Nephron progenitor cell (in vitro differentiated cells): ENCODE measurements around the gene VTN.

Source experiments
- DNase-seq: peaks from one replicate; pipeline ENCODE4 v3.0.0; 2021
- H3K27ac Mint-ChIP-seq: 2 replicates; pipeline ENCODE4 v1.8.0; 2021; ENCODE audit warnings: mild to moderate bottlenecking, moderate library complexity, mixed read lengths
- H3K27me3 Mint-ChIP-seq: 2 replicates; pipeline ENCODE4 v1.8.0; 2021; ENCODE audit warnings: mild to moderate bottlenecking, low read depth, mixed read lengths; ENCODE audit not compliant: poor library complexity
- H3K36me3 Mint-ChIP-seq: 2 replicates; pipeline ENCODE4 v1.8.0; 2021; ENCODE audit warnings: low read depth, mixed read lengths
- H3K4me1 Mint-ChIP-seq: 2 replicates; pipeline ENCODE4 v1.8.0; 2021; ENCODE audit warnings: mixed read lengths
- H3K4me3 Mint-ChIP-seq: 2 replicates; pipeline ENCODE4 v1.8.0; 2021; ENCODE audit warnings: mild to moderate bottlenecking, moderate library complexity, mixed read lengths
- H3K9me3 Mint-ChIP-seq: 2 replicates; pipeline ENCODE4 v1.8.0; 2021; ENCODE audit warnings: mild to moderate bottlenecking, moderate library complexity, mixed read lengths
- TF ChIP-seq, protein P1 (sequence below): fragments of 200-600 bp; sonication (generic); IDR thresholded peaks from 2 replicates; pipeline ENCODE4 v1.5.0; 2021; ENCODE audit warnings: antibody characterized with exemption

VTN gene

GRCh38 chr17:28394337-28395116 lies 24.4 kb upstream of the VTN start:
- Mint-ChIP-seq H3K4me3 (no peak overlapping the region), H3K9me3 (no peaks in the 10 kb centered on the region), H3K36me3 (peaks cover 21% of the 10 kb centered on the region), H3K27ac (no peak overlapping the region), H3K4me1 (peaks cover 42% of the 10 kb centered on the region), H3K27me3 (peaks cover 7% of the 10 kb centered on the region)
- DNase-seq: no peak
- TF ChIP-seq, protein P1, sequence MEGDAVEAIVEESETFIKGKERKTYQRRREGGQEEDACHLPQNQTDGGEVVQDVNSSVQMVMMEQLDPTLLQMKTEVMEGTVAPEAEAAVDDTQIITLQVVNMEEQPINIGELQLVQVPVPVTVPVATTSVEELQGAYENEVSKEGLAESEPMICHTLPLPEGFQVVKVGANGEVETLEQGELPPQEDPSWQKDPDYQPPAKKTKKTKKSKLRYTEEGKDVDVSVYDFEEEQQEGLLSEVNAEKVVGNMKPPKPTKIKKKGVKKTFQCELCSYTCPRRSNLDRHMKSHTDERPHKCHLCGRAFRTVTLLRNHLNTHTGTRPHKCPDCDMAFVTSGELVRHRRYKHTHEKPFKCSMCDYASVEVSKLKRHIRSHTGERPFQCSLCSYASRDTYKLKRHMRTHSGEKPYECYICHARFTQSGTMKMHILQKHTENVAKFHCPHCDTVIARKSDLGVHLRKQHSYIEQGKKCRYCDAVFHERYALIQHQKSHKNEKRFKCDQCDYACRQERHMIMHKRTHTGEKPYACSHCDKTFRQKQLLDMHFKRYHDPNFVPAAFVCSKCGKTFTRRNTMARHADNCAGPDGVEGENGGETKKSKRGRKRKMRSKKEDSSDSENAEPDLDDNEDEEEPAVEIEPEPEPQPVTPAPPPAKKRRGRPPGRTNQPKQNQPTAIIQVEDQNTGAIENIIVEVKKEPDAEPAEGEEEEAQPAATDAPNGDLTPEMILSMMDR: no peak

- TF ChIP-seq, protein P1: no peak
- Mint-ChIP-seq H3K36me3 (peaks cover 24% of the 10 kb centered on the region), H3K4me3 (no peak overlapping the region), H3K9me3 (no peaks in the 10 kb centered on the region), H3K27ac (no peak overlapping the region), H3K27me3 (peaks cover 10% of the 10 kb centered on the region), H3K4me1 (peaks cover 22% of the 10 kb centered on the region)
- no peak for DNase-seq
These were observed 22.4 kb upstream of the VTN start for GRCh38 chr17:28392491-28392890.

DNA sequence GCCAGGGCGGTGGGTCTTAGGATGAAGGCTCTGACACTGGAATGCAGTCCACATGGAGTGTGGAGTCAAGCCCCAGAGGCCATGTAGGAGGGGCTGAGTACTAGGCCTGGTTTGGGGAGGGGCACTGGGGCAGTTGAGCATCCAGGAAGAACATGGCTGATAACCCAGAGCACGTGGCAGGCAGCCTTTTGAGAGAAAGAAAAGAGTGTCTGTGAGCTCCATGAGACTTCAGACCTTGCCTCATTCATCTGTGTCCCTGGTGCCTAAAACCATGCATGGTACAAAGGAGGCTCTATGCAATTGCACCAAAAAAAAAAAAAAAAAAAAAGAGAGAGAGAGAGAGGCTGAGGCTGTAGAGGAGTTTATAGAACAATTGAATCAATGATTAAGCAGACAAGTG lies 21.3 kb upstream of the VTN start:
- Mint-ChIP-seq H3K27me3 (peaks cover 20% of the 10 kb centered on the region), H3K27ac (no peak overlapping the region), H3K4me3 (no peak overlapping the region), H3K4me1 (peaks cover 18% of the 10 kb centered on the region), H3K36me3 (peaks cover 24% of the 10 kb centered on the region), H3K9me3 (no peaks in the 10 kb centered on the region)
- TF ChIP-seq, protein P1: no peak
- no peak for DNase-seq

DNA sequence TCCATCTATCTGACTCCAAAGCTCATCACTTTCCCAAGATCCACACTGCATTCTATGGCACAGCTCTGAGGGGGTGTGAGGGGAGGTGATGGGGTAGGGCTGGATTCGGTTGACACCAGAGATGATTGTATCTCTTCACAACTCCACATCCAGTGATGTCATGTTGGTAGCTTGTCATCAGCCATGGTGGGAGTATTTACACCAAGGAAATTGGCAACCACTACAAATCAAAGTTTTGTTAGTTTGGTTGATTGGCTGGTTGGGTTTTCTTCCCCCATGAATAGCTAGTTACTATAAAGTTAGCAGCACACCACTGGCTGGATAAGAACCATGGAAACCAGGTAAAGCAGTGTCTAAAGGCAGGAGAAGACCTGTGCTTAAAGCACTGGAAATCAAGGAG lies 20.9 kb upstream of the VTN start:
- Mint-ChIP-seq H3K9me3 (no peaks in the 10 kb centered on the region), H3K27me3 (peaks cover 25% of the 10 kb centered on the region), H3K4me3 (no peak overlapping the region), H3K36me3 (peaks cover 24% of the 10 kb centered on the region), H3K27ac (no peak overlapping the region), H3K4me1 (peaks cover 18% of the 10 kb centered on the region)
- TF ChIP-seq, protein P1: no peak
- DNase-seq: no peak

GRCh38 chr17:28390563-28390962 lies 20.5 kb upstream of the VTN start:
- H3K4me1 Mint-ChIP-seq: peaks cover 16% of the 10 kb centered on the region
- TF ChIP-seq, protein P1: no peak
- peaks cover 29% of the 10 kb centered on the region for H3K27me3 Mint-ChIP-seq
- H3K36me3 Mint-ChIP-seq: peaks cover 24% of the 10 kb centered on the region
- H3K9me3 Mint-ChIP-seq: no peaks in the 10 kb centered on the region
- no peak overlapping the region for H3K27ac Mint-ChIP-seq
- no peak overlapping the region for H3K4me3 Mint-ChIP-seq
- DNase-seq: no peak

DNA sequence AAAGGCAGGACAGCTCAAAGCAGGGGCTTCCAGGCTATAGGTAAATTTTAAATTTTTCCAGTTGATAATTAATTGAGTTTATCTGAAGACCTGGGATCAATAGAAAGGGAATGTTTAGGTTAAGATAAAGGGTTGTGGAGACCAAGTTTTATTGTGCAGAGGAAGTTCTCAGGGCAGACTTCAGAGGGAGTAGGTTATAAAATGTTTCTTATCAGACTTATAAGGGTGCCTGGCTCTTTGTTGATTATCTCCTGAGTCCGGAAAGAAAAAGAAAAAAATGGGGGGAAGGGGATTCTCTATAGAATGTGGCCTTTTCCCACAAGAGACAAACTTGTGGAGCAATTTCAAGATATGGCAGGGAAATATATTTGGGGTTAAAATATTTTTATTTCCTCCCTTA lies 20.0 kb upstream of the VTN start:
- Mint-ChIP-seq H3K4me1 (peaks cover 12% of the 10 kb centered on the region), H3K27me3 (peaks cover 33% of the 10 kb centered on the region), H3K9me3 (no peaks in the 10 kb centered on the region), H3K36me3 (peaks cover 28% of the 10 kb centered on the region), H3K27ac (peak overlapping the region; percentile 17), H3K4me3 (no peak overlapping the region)
- no peak for DNase-seq
- TF ChIP-seq, protein P1: no peak
